Measurements from ENCODE around the gene SPOCK1.

The SPOCK1 gene

DNA sequence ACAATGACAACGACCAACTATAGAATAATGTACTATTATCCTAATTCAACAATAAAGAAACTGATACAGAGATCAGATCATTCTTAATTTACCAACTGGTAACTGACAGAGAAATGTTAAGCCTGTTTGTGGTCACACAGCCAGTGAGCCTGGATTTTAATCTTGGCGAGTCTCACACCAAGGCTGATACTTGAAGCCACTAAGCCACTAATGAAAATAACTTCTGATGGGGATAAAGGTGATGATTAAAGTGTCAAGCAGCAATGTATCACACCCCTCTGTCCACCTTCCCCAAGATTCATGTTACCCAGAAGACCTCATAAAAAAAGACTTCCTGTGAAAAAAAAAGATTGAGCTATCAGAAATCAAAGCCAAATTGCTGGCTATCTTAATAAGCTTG lies 350.5 kb downstream of the SPOCK1 start:
- H3K4me3 ChIP-seq (ENCODE audit: low read depth in 1 of 5, low read length in 5 of 5) = no peak overlapping the region
- H3K4me1 ChIP-seq (ENCODE audit: control insufficient read depth in 5 of 5, insufficient read depth in 5 of 5, low read length in 5 of 5) = no peaks in the 10 kb centered on the region
- H3K36me3 ChIP-seq (ENCODE audit: control insufficient read depth in 5 of 5, insufficient read depth in 5 of 5, low read length in 5 of 5) = no peaks in the 10 kb centered on the region
- H3K27me3 ChIP-seq (ENCODE audit: control insufficient read depth in 5 of 5, insufficient read depth in 4 of 5, low read length in 5 of 5) = no peaks in the 10 kb centered on the region
- H3K9ac ChIP-seq (ENCODE audit: low read length in 5 of 5) = no peak overlapping the region
- no peaks in the 10 kb centered on the region for H3K9me3 ChIP-seq (ENCODE audit: control insufficient read depth in 5 of 5, low read length in 5 of 5)
- H3K27ac ChIP-seq (ENCODE audit: low read depth, low read length) = no peak overlapping the region

DNA sequence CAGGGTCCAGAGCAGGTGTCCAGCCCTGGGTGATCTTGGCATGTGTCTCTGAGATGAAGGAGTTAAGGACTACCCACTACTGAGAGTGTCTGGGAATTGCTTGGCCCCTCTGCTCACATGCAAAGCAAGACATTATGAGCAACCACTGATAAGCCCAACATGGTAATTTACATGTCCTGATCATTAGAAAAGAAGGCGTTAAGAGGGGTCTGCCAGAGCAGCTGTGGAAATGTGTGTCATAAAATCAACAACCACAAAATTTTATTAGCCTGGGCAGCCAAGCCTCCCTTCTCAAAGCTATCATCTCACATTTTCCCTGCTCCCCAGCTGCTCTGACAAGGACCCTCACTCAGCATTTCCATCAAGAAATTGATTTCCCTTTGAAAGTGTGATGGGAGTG lies 351.0 kb downstream of the SPOCK1 start:
- Histone ChIP-seq H3K27ac (ENCODE audit: low read depth, low read length) (no peak overlapping the region), H3K36me3 (ENCODE audit: control insufficient read depth in 5 of 5, insufficient read depth in 5 of 5, low read length in 5 of 5) (no peaks in the 10 kb centered on the region), H3K9me3 (ENCODE audit: control insufficient read depth in 5 of 5, low read length in 5 of 5) (no peaks in the 10 kb centered on the region), H3K27me3 (ENCODE audit: control insufficient read depth in 5 of 5, insufficient read depth in 4 of 5, low read length in 5 of 5) (no peaks in the 10 kb centered on the region), H3K4me1 (ENCODE audit: control insufficient read depth in 5 of 5, insufficient read depth in 5 of 5, low read length in 5 of 5) (no peaks in the 10 kb centered on the region), H3K9ac (ENCODE audit: low read length in 5 of 5) (no peak overlapping the region), H3K4me3 (ENCODE audit: low read depth in 1 of 5, low read length in 5 of 5) (no peak overlapping the region)

- Histone ChIP-seq H3K4me1 (ENCODE audit: control insufficient read depth in 5 of 5, insufficient read depth in 5 of 5, low read length in 5 of 5) (peaks cover 0 to 5% (median 2%) of the 10 kb centered on the region in 5 donors), H3K4me3 (ENCODE audit: low read depth in 1 of 5, low read length in 5 of 5) (no peak overlapping the region), H3K27me3 (ENCODE audit: control insufficient read depth in 5 of 5, insufficient read depth in 4 of 5, low read length in 5 of 5) (no peaks in the 10 kb centered on the region), H3K9ac (ENCODE audit: low read length in 5 of 5) (no peak overlapping the region), H3K27ac (ENCODE audit: low read depth, low read length) (no peak overlapping the region), H3K36me3 (ENCODE audit: control insufficient read depth in 5 of 5, insufficient read depth in 5 of 5, low read length in 5 of 5) (no peaks in the 10 kb centered on the region), H3K9me3 (ENCODE audit: control insufficient read depth in 5 of 5, low read length in 5 of 5) (no peaks in the 10 kb centered on the region)
Measured at GRCh38 chr5:137147346-137147745, 351.8 kb downstream of the SPOCK1 start.

DNA sequence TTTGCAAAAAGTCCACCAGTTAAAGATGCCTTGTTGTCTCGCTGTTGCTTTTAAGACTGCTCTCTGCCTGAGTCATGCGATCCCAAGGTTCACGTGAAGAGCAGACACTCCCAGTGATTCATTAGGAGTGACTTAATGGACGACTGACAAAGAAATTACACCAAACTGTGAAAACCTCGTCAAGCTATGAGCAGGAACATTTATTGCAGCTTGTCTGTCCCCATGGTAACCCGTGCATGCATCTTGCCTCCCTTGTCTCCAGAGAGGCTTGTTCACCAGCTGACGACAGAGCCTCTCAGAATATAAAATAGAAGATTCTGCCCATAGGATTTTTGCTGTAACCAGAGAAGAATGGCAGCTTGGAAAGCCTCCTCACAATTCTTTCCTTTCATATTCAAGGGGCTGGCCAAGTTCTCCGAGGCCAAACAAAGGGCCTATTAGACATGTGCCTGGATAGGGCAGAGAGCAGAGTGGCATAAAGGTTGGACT lies 352.7 kb downstream of the SPOCK1 start:
- Histone ChIP-seq H3K9ac (ENCODE audit: low read length in 5 of 5) (no peak overlapping the region), H3K9me3 (ENCODE audit: control insufficient read depth in 5 of 5, low read length in 5 of 5) (no peaks in the 10 kb centered on the region), H3K4me1 (ENCODE audit: control insufficient read depth in 5 of 5, insufficient read depth in 5 of 5, low read length in 5 of 5) (peaks cover 0 to 12% (median 5%) of the 10 kb centered on the region in 5 donors), H3K27me3 (ENCODE audit: control insufficient read depth in 5 of 5, insufficient read depth in 4 of 5, low read length in 5 of 5) (no peaks in the 10 kb centered on the region), H3K36me3 (ENCODE audit: control insufficient read depth in 5 of 5, insufficient read depth in 5 of 5, low read length in 5 of 5) (no peaks in the 10 kb centered on the region), H3K27ac (ENCODE audit: low read depth, low read length) (no peak overlapping the region), H3K4me3 (ENCODE audit: low read depth in 1 of 5, low read length in 5 of 5) (no peak overlapping the region)

- Histone ChIP-seq H3K4me1 (ENCODE audit: control insufficient read depth in 5 of 5, insufficient read depth in 5 of 5, low read length in 5 of 5) (peaks cover 0 to 15% (median 5%) of the 10 kb centered on the region in 5 donors), H3K27ac (ENCODE audit: low read depth, low read length) (no peak overlapping the region)
Measured at GRCh38 chr5:137145721-137146120, 353.4 kb downstream of the SPOCK1 start.

GRCh38 chr5:137144656-137145055 lies 354.5 kb downstream of the SPOCK1 start:
- H3K4me3 ChIP-seq (ENCODE audit: low read depth in 1 of 5, low read length in 5 of 5) = no peak overlapping the region
- no peak overlapping the region for H3K9ac ChIP-seq (ENCODE audit: low read length in 5 of 5)
- no peaks in the 10 kb centered on the region for H3K27me3 ChIP-seq (ENCODE audit: control insufficient read depth in 5 of 5, insufficient read depth in 4 of 5, low read length in 5 of 5)
- H3K9me3 ChIP-seq (ENCODE audit: control insufficient read depth in 5 of 5, low read length in 5 of 5) = no peaks in the 10 kb centered on the region
- H3K4me1 ChIP-seq (ENCODE audit: control insufficient read depth in 5 of 5, insufficient read depth in 5 of 5, low read length in 5 of 5) = peaks cover 0 to 15% (median 5%) of the 10 kb centered on the region in 5 donors
- H3K27ac ChIP-seq (ENCODE audit: low read depth, low read length) = no peak overlapping the region
- no peaks in the 10 kb centered on the region for H3K36me3 ChIP-seq (ENCODE audit: control insufficient read depth in 5 of 5, insufficient read depth in 5 of 5, low read length in 5 of 5)

More at GRCh38 chr5:137145721-137146120, 353.4 kb downstream of the SPOCK1 start:
- Histone ChIP-seq H3K4me3 (ENCODE audit: low read depth in 1 of 5, low read length in 5 of 5) (no peak overlapping the region), H3K9me3 (ENCODE audit: control insufficient read depth in 5 of 5, low read length in 5 of 5) (no peaks in the 10 kb centered on the region), H3K27me3 (ENCODE audit: control insufficient read depth in 5 of 5, insufficient read depth in 4 of 5, low read length in 5 of 5) (no peaks in the 10 kb centered on the region), H3K36me3 (ENCODE audit: control insufficient read depth in 5 of 5, insufficient read depth in 5 of 5, low read length in 5 of 5) (no peaks in the 10 kb centered on the region), H3K9ac (ENCODE audit: low read length in 5 of 5) (no peak overlapping the region)

GRCh38 chr5:137142764-137143605 lies 356.1 kb downstream of the SPOCK1 start:
- Histone ChIP-seq H3K9ac (ENCODE audit: low read length in 5 of 5) (no peak overlapping the region), H3K9me3 (ENCODE audit: control insufficient read depth in 5 of 5, low read length in 5 of 5) (peaks cover 0 to 2% (median 0%) of the 10 kb centered on the region in 5 donors), H3K27me3 (ENCODE audit: control insufficient read depth in 5 of 5, insufficient read depth in 4 of 5, low read length in 5 of 5) (no peaks in the 10 kb centered on the region), H3K4me3 (ENCODE audit: low read depth in 1 of 5, low read length in 5 of 5) (no peak overlapping the region), H3K27ac (ENCODE audit: low read depth, low read length) (peak overlapping the region; percentile 14), H3K36me3 (ENCODE audit: control insufficient read depth in 5 of 5, insufficient read depth in 5 of 5, low read length in 5 of 5) (no peaks in the 10 kb centered on the region), H3K4me1 (ENCODE audit: control insufficient read depth in 5 of 5, insufficient read depth in 5 of 5, low read length in 5 of 5) (peaks cover 0 to 15% (median 5%) of the 10 kb centered on the region in 5 donors)

DNA sequence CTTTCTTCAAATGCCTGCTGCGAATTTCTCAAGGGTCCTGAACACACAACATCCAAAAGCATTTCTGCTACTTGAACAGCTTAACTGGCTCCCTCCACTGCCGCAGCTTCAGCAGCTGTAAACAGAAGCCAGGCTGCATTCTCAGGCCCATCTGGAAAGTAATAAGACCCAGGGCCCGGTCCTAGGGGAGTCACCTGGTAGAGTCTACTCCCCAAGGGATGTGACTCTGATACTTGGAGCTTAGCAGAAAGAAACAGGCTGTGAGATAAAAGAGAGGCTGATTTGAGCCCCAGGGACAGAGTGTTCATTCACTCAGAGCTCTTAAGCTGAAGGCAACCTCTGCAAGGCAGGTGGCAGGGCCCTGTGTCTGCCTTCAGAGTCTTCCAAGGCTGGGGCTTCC lies 356.8 kb downstream of the SPOCK1 start:
- Histone ChIP-seq H3K36me3 (ENCODE audit: control insufficient read depth in 5 of 5, insufficient read depth in 5 of 5, low read length in 5 of 5) (no peaks in the 10 kb centered on the region), H3K9me3 (ENCODE audit: control insufficient read depth in 5 of 5, low read length in 5 of 5) (peaks cover 0 to 4% (median 0%) of the 10 kb centered on the region in 5 donors), H3K27ac (ENCODE audit: low read depth, low read length) (no peak overlapping the region), H3K9ac (ENCODE audit: low read length in 5 of 5) (no peak overlapping the region), H3K27me3 (ENCODE audit: control insufficient read depth in 5 of 5, insufficient read depth in 4 of 5, low read length in 5 of 5) (no peaks in the 10 kb centered on the region), H3K4me3 (ENCODE audit: low read depth in 1 of 5, low read length in 5 of 5) (no peak overlapping the region), H3K4me1 (ENCODE audit: control insufficient read depth in 5 of 5, insufficient read depth in 5 of 5, low read length in 5 of 5) (peaks cover 0 to 15% (median 5%) of the 10 kb centered on the region in 5 donors)

- Histone ChIP-seq H3K27me3 (ENCODE audit: control insufficient read depth in 5 of 5, insufficient read depth in 4 of 5, low read length in 5 of 5) (no peaks in the 10 kb centered on the region), H3K9me3 (ENCODE audit: control insufficient read depth in 5 of 5, low read length in 5 of 5) (peaks cover 0 to 4% (median 0%) of the 10 kb centered on the region in 5 donors), H3K27ac (ENCODE audit: low read depth, low read length) (no peak overlapping the region), H3K36me3 (ENCODE audit: control insufficient read depth in 5 of 5, insufficient read depth in 5 of 5, low read length in 5 of 5) (no peaks in the 10 kb centered on the region), H3K4me1 (ENCODE audit: control insufficient read depth in 5 of 5, insufficient read depth in 5 of 5, low read length in 5 of 5) (peaks cover 0 to 15% (median 5%) of the 10 kb centered on the region in 5 donors), H3K4me3 (ENCODE audit: low read depth in 1 of 5, low read length in 5 of 5) (no peak overlapping the region), H3K9ac (ENCODE audit: low read length in 5 of 5) (no peak overlapping the region)
Measured at GRCh38 chr5:137141779-137142178, 357.3 kb downstream of the SPOCK1 start.

GRCh38 chr5:137136991-137137632 lies 362.0 kb downstream of the SPOCK1 start:
- Histone ChIP-seq H3K27ac (ENCODE audit: low read depth, low read length) (no peak overlapping the region), H3K36me3 (ENCODE audit: control insufficient read depth in 5 of 5, insufficient read depth in 5 of 5, low read length in 5 of 5) (no peaks in the 10 kb centered on the region), H3K27me3 (ENCODE audit: control insufficient read depth in 5 of 5, insufficient read depth in 4 of 5, low read length in 5 of 5) (no peaks in the 10 kb centered on the region), H3K4me1 (ENCODE audit: control insufficient read depth in 5 of 5, insufficient read depth in 5 of 5, low read length in 5 of 5) (peaks cover 0 to 9% (median 0%) of the 10 kb centered on the region in 5 donors), H3K4me3 (ENCODE audit: low read depth in 1 of 5, low read length in 5 of 5) (no peak overlapping the region), H3K9me3 (ENCODE audit: control insufficient read depth in 5 of 5, low read length in 5 of 5) (peaks cover 0 to 4% (median 0%) of the 10 kb centered on the region in 5 donors), H3K9ac (ENCODE audit: low read length in 5 of 5) (no peak overlapping the region)
